ENCODE measurements around the gene CCSER1.

The CCSER1 gene

GRCh38 chr4:90745176-90745575, 618.0 kb downstream of the CCSER1 start:
- Histone ChIP-seq H3K9ac (ENCODE audit: low read depth, low read length) (no peak overlapping the region), H3K9me3 (ENCODE audit: insufficient read depth, low read depth, low read length) (peaks cover under 1% of the 10 kb centered on the region; the same call in 1 of the 2 replicates), H3K27ac (ENCODE audit: low read length) (no peak overlapping the region), H3K4me1 (ENCODE audit: insufficient read depth, low read length) (no peaks in the 10 kb centered on the region), H3K27me3 (ENCODE audit: insufficient read depth, low read length) (no peaks in the 10 kb centered on the region), H3K36me3 (ENCODE audit: insufficient read depth, low read depth, low read length) (no peaks in the 10 kb centered on the region), H3K4me3 (ENCODE audit: low read length) (no peak overlapping the region)

GRCh38 chr4:90753068-90753467, 625.9 kb downstream of the CCSER1 start:
- H3K4me3 ChIP-seq (ENCODE audit: low read length): no peak overlapping the region
- H3K9ac ChIP-seq (ENCODE audit: low read depth, low read length): no peak overlapping the region
- H3K36me3 ChIP-seq (ENCODE audit: insufficient read depth, low read depth, low read length): no peaks in the 10 kb centered on the region
- H3K27me3 ChIP-seq (ENCODE audit: insufficient read depth, low read length): no peaks in the 10 kb centered on the region
- H3K27ac ChIP-seq (ENCODE audit: low read length): no peak overlapping the region
- H3K4me1 ChIP-seq (ENCODE audit: insufficient read depth, low read length): peaks cover 16% of the 10 kb centered on the region
- H3K9me3 ChIP-seq (ENCODE audit: insufficient read depth, low read depth, low read length): peaks cover 5% of the 10 kb centered on the region; the same call in 1 of the 2 replicates

- Histone ChIP-seq H3K4me3 (ENCODE audit: low read length) (no peak overlapping the region), H3K9ac (ENCODE audit: low read depth, low read length) (no peak overlapping the region), H3K36me3 (ENCODE audit: insufficient read depth, low read depth, low read length) (no peaks in the 10 kb centered on the region), H3K9me3 (ENCODE audit: insufficient read depth, low read depth, low read length) (no peaks in the 10 kb centered on the region), H3K27ac (ENCODE audit: low read length) (no peak overlapping the region), H3K4me1 (ENCODE audit: insufficient read depth, low read length) (peaks cover 15% of the 10 kb centered on the region), H3K27me3 (ENCODE audit: insufficient read depth, low read length) (no peaks in the 10 kb centered on the region)
These were observed 630.4 kb downstream of the CCSER1 start for GRCh38 chr4:90757534-90758060.

- H3K4me3 ChIP-seq (ENCODE audit: low read length): no peak overlapping the region
- H3K9me3 ChIP-seq (ENCODE audit: insufficient read depth, low read depth, low read length): no peaks in the 10 kb centered on the region
- no peak overlapping the region for H3K27ac ChIP-seq (ENCODE audit: low read length)
- peaks cover 1% of the 10 kb centered on the region; the same call in 1 of the 2 replicates for H3K4me1 ChIP-seq (ENCODE audit: insufficient read depth, low read length)
- H3K9ac ChIP-seq (ENCODE audit: low read depth, low read length): no peak overlapping the region
- H3K36me3 ChIP-seq (ENCODE audit: insufficient read depth, low read depth, low read length): no peaks in the 10 kb centered on the region
- no peaks in the 10 kb centered on the region for H3K27me3 ChIP-seq (ENCODE audit: insufficient read depth, low read length)
These were observed 632.9 kb downstream of the CCSER1 start for GRCh38 chr4:90760059-90760458.

- Histone ChIP-seq H3K4me1 (ENCODE audit: insufficient read depth, low read length) (peaks cover 4% of the 10 kb centered on the region; the same call in 1 of the 2 replicates), H3K36me3 (ENCODE audit: insufficient read depth, low read depth, low read length) (no peaks in the 10 kb centered on the region), H3K27me3 (ENCODE audit: insufficient read depth, low read length) (no peaks in the 10 kb centered on the region), H3K4me3 (ENCODE audit: low read length) (no peak overlapping the region), H3K9ac (ENCODE audit: low read depth, low read length) (no peak overlapping the region), H3K27ac (ENCODE audit: low read length) (no peak overlapping the region), H3K9me3 (ENCODE audit: insufficient read depth, low read depth, low read length) (no peaks in the 10 kb centered on the region)
These were observed 639.6 kb downstream of the CCSER1 start for GRCh38 chr4:90766837-90767236.

GRCh38 chr4:90769251-90769650, 642.1 kb downstream of the CCSER1 start:
- H3K27me3 ChIP-seq (ENCODE audit: insufficient read depth, low read length): no peaks in the 10 kb centered on the region
- H3K4me1 ChIP-seq (ENCODE audit: insufficient read depth, low read length): peaks cover 4% of the 10 kb centered on the region; the same call in 1 of the 2 replicates
- no peak overlapping the region for H3K9ac ChIP-seq (ENCODE audit: low read depth, low read length)
- H3K9me3 ChIP-seq (ENCODE audit: insufficient read depth, low read depth, low read length): no peaks in the 10 kb centered on the region
- no peaks in the 10 kb centered on the region for H3K36me3 ChIP-seq (ENCODE audit: insufficient read depth, low read depth, low read length)
- no peak overlapping the region for H3K4me3 ChIP-seq (ENCODE audit: low read length)
- no peak overlapping the region for H3K27ac ChIP-seq (ENCODE audit: low read length)

- Histone ChIP-seq H3K36me3 (ENCODE audit: insufficient read depth, low read depth, low read length) (no peaks in the 10 kb centered on the region), H3K27ac (ENCODE audit: low read length) (no peak overlapping the region), H3K4me1 (ENCODE audit: insufficient read depth, low read length) (0 out of 2 replicates have a peak, but pooled peaks cover 3% of the 10 kb centered on the region), H3K4me3 (ENCODE audit: low read length) (no peak overlapping the region), H3K27me3 (ENCODE audit: insufficient read depth, low read length) (no peaks in the 10 kb centered on the region), H3K9ac (ENCODE audit: low read depth, low read length) (no peak overlapping the region), H3K9me3 (ENCODE audit: insufficient read depth, low read depth, low read length) (no peaks in the 10 kb centered on the region)
These were observed 653.0 kb downstream of the CCSER1 start for GRCh38 chr4:90780193-90780592.

GRCh38 chr4:90786602-90787001, 659.4 kb downstream of the CCSER1 start:
- H3K9me3 ChIP-seq (ENCODE audit: insufficient read depth, low read depth, low read length): no peaks in the 10 kb centered on the region

GRCh38 chr4:90792696-90793095, 665.5 kb downstream of the CCSER1 start:
- H3K9me3 ChIP-seq (ENCODE audit: insufficient read depth, low read depth, low read length): 0 out of 2 replicates have a peak, but pooled peaks cover 6% of the 10 kb centered on the region
- no peak overlapping the region for H3K27ac ChIP-seq (ENCODE audit: low read length)
- no peak overlapping the region for H3K9ac ChIP-seq (ENCODE audit: low read depth, low read length)
- no peaks in the 10 kb centered on the region for H3K27me3 ChIP-seq (ENCODE audit: insufficient read depth, low read length)
- no peaks in the 10 kb centered on the region for H3K36me3 ChIP-seq (ENCODE audit: insufficient read depth, low read depth, low read length)
- no peak overlapping the region for H3K4me3 ChIP-seq (ENCODE audit: low read length)
- no peaks in the 10 kb centered on the region for H3K4me1 ChIP-seq (ENCODE audit: insufficient read depth, low read length)

More at GRCh38 chr4:90786602-90787001, 659.4 kb downstream of the CCSER1 start:
- H3K4me1 ChIP-seq (ENCODE audit: insufficient read depth, low read length): 0 out of 2 replicates have a peak, but pooled peaks cover 3% of the 10 kb centered on the region
- no peaks in the 10 kb centered on the region for H3K27me3 ChIP-seq (ENCODE audit: insufficient read depth, low read length)
- H3K4me3 ChIP-seq (ENCODE audit: low read length): no peak overlapping the region
- H3K27ac ChIP-seq (ENCODE audit: low read length): no peak overlapping the region
- H3K36me3 ChIP-seq (ENCODE audit: insufficient read depth, low read depth, low read length): no peaks in the 10 kb centered on the region
- no peak overlapping the region for H3K9ac ChIP-seq (ENCODE audit: low read depth, low read length)

GRCh38 chr4:90798948-90799347, 671.8 kb downstream of the CCSER1 start:
- Histone ChIP-seq H3K27ac (ENCODE audit: low read length) (no peak overlapping the region), H3K9ac (ENCODE audit: low read depth, low read length) (no peak overlapping the region), H3K4me1 (ENCODE audit: insufficient read depth, low read length) (no peaks in the 10 kb centered on the region), H3K27me3 (ENCODE audit: insufficient read depth, low read length) (no peaks in the 10 kb centered on the region), H3K4me3 (ENCODE audit: low read length) (no peak overlapping the region), H3K9me3 (ENCODE audit: insufficient read depth, low read depth, low read length) (peaks cover 6% of the 10 kb centered on the region; the same call in 1 of the 2 replicates), H3K36me3 (ENCODE audit: insufficient read depth, low read depth, low read length) (no peaks in the 10 kb centered on the region)

GRCh38 chr4:90799895-90800294, 672.7 kb downstream of the CCSER1 start:
- Histone ChIP-seq H3K4me3 (ENCODE audit: low read length) (no peak overlapping the region), H3K27me3 (ENCODE audit: insufficient read depth, low read length) (no peaks in the 10 kb centered on the region), H3K27ac (ENCODE audit: low read length) (no peak overlapping the region), H3K36me3 (ENCODE audit: insufficient read depth, low read depth, low read length) (no peaks in the 10 kb centered on the region), H3K9me3 (ENCODE audit: insufficient read depth, low read depth, low read length) (peaks cover 6% of the 10 kb centered on the region; the same call in 1 of the 2 replicates), H3K9ac (ENCODE audit: low read depth, low read length) (no peak overlapping the region), H3K4me1 (ENCODE audit: insufficient read depth, low read length) (no peaks in the 10 kb centered on the region)

GRCh38 chr4:90815569-90815968, 688.4 kb downstream of the CCSER1 start:
- Histone ChIP-seq H3K4me1 (ENCODE audit: insufficient read depth, low read length) (peaks cover 7% of the 10 kb centered on the region; the same call in 1 of the 2 replicates), H3K36me3 (ENCODE audit: insufficient read depth, low read depth, low read length) (peaks cover 16% of the 10 kb centered on the region; the same call in 1 of the 2 replicates), H3K4me3 (ENCODE audit: low read length) (no peak overlapping the region)

More at GRCh38 chr4:90815569-90815968, 688.4 kb downstream of the CCSER1 start:
- H3K27me3 ChIP-seq (ENCODE audit: insufficient read depth, low read length): no peaks in the 10 kb centered on the region
- no peak overlapping the region for H3K9ac ChIP-seq (ENCODE audit: low read depth, low read length)
- H3K9me3 ChIP-seq (ENCODE audit: insufficient read depth, low read depth, low read length): peaks cover 37% of the 10 kb centered on the region
- H3K27ac ChIP-seq (ENCODE audit: low read length): no peak overlapping the region

Data from iPS-20b (cell line).